ENCODE measurements around the gene DYRK1A. TPM values are rescaled to one million over a fixed set of nuclear protein-coding genes. Genes with fewer than 3 reads are reported as not detected.

Gene DYRK1A
- total RNA-seq, 1 donor from 2014 or later = 68.1 TPM

GRCh38 chr21:37419228-37419906 lies 52.8 kb downstream of the DYRK1A start:
- Mint-ChIP-seq H3K4me3 (no peak overlapping the region), H3K27me3 (ENCODE audit: insufficient read depth) (no peaks in the 10 kb centered on the region), H3K4me1 (ENCODE audit: low read depth) (peaks cover 55% of the 10 kb centered on the region), H3K27ac (peak overlapping the region; percentile 59), H3K9me3 (no peaks in the 10 kb centered on the region), H3K36me3 (ENCODE audit: low read depth) (peaks cover 15% of the 10 kb centered on the region)
- intact Hi-C loops (cut with micrococcal nuclease) = no loop called here
- DNase-seq (ENCODE audit: low spot score) = no peak

GRCh38 chr21:37421306-37421705 lies 54.7 kb downstream of the DYRK1A start:
- DNase-seq (ENCODE audit: low spot score) = no peak
- H3K9me3 Mint-ChIP-seq = no peaks in the 10 kb centered on the region
- no peak overlapping the region for H3K27ac Mint-ChIP-seq
- H3K4me3 Mint-ChIP-seq = no peak overlapping the region
- no peaks in the 10 kb centered on the region for H3K27me3 Mint-ChIP-seq (ENCODE audit: insufficient read depth)
- peaks cover 24% of the 10 kb centered on the region for H3K36me3 Mint-ChIP-seq (ENCODE audit: low read depth)
- peaks cover 42% of the 10 kb centered on the region for H3K4me1 Mint-ChIP-seq (ENCODE audit: low read depth)
- intact Hi-C loops (cut with micrococcal nuclease) = no loop called here

- Mint-ChIP-seq H3K27ac (peak overlapping the region; percentile 33), H3K36me3 (ENCODE audit: low read depth) (peaks cover 24% of the 10 kb centered on the region), H3K4me3 (no peak overlapping the region), H3K4me1 (ENCODE audit: low read depth) (peaks cover 41% of the 10 kb centered on the region), H3K9me3 (no peaks in the 10 kb centered on the region), H3K27me3 (ENCODE audit: insufficient read depth) (no peaks in the 10 kb centered on the region)
- DNase-seq (ENCODE audit: low spot score) = no peak
- intact Hi-C loops (cut with micrococcal nuclease) = no loop called here
Observed at GRCh38 chr21:37422382-37422781, 55.8 kb downstream of the DYRK1A start.

- no peaks in the 10 kb centered on the region for H3K9me3 Mint-ChIP-seq
Observed at GRCh38 chr21:37423103-37423502, 56.5 kb downstream of the DYRK1A start.

GRCh38 chr21:37424396-37424795 lies 57.8 kb downstream of the DYRK1A start:
- Mint-ChIP-seq H3K4me3 (no peak overlapping the region), H3K27ac (no peak overlapping the region), H3K36me3 (ENCODE audit: low read depth) (peaks cover 30% of the 10 kb centered on the region), H3K9me3 (no peaks in the 10 kb centered on the region), H3K4me1 (ENCODE audit: low read depth) (peaks cover 31% of the 10 kb centered on the region), H3K27me3 (ENCODE audit: insufficient read depth) (no peaks in the 10 kb centered on the region)
- intact Hi-C loops (cut with micrococcal nuclease) = no loop called here
- no peak for DNase-seq (ENCODE audit: low spot score)

More at GRCh38 chr21:37423103-37423502, 56.5 kb downstream of the DYRK1A start:
- DNase-seq (ENCODE audit: low spot score) = no peak
- Mint-ChIP-seq H3K4me1 (ENCODE audit: low read depth) (peaks cover 38% of the 10 kb centered on the region), H3K4me3 (no peak overlapping the region), H3K27me3 (ENCODE audit: insufficient read depth) (no peaks in the 10 kb centered on the region), H3K27ac (no peak overlapping the region), H3K36me3 (ENCODE audit: low read depth) (peaks cover 25% of the 10 kb centered on the region)
- intact Hi-C loops (cut with micrococcal nuclease) = no loop called here

- Mint-ChIP-seq H3K36me3 (ENCODE audit: low read depth) (peaks cover 29% of the 10 kb centered on the region), H3K4me1 (ENCODE audit: low read depth) (peaks cover 28% of the 10 kb centered on the region), H3K27me3 (ENCODE audit: insufficient read depth) (no peaks in the 10 kb centered on the region), H3K27ac (no peak overlapping the region), H3K9me3 (no peaks in the 10 kb centered on the region), H3K4me3 (no peak overlapping the region)
- intact Hi-C loops (cut with micrococcal nuclease) = no loop called here
- no peak for DNase-seq (ENCODE audit: low spot score)
Observed at GRCh38 chr21:37425001-37425400, 58.4 kb downstream of the DYRK1A start.

- Mint-ChIP-seq H3K9me3 (no peaks in the 10 kb centered on the region), H3K27me3 (ENCODE audit: insufficient read depth) (no peaks in the 10 kb centered on the region), H3K36me3 (ENCODE audit: low read depth) (peaks cover 28% of the 10 kb centered on the region), H3K4me1 (ENCODE audit: low read depth) (peaks cover 28% of the 10 kb centered on the region), H3K27ac (no peak overlapping the region), H3K4me3 (no peak overlapping the region)
- DNase-seq (ENCODE audit: low spot score) = no peak
- intact Hi-C loops (cut with micrococcal nuclease) = no loop called here
Observed at GRCh38 chr21:37425684-37426083, 59.1 kb downstream of the DYRK1A start.

- Mint-ChIP-seq H3K4me1 (ENCODE audit: low read depth) (peaks cover 33% of the 10 kb centered on the region), H3K4me3 (no peak overlapping the region), H3K27me3 (ENCODE audit: insufficient read depth) (no peaks in the 10 kb centered on the region), H3K36me3 (ENCODE audit: low read depth) (peaks cover 32% of the 10 kb centered on the region), H3K27ac (no peak overlapping the region), H3K9me3 (no peaks in the 10 kb centered on the region)
- no peak for DNase-seq (ENCODE audit: low spot score)
- intact Hi-C loops (cut with micrococcal nuclease) = no loop called here
Observed at GRCh38 chr21:37427221-37427620, 60.6 kb downstream of the DYRK1A start.

- Mint-ChIP-seq H3K4me1 (ENCODE audit: low read depth) (peaks cover 45% of the 10 kb centered on the region), H3K9me3 (no peaks in the 10 kb centered on the region), H3K27ac (no peak overlapping the region), H3K36me3 (ENCODE audit: low read depth) (peaks cover 31% of the 10 kb centered on the region), H3K4me3 (no peak overlapping the region), H3K27me3 (ENCODE audit: insufficient read depth) (no peaks in the 10 kb centered on the region)
- DNase-seq (ENCODE audit: low spot score) = no peak
- intact Hi-C loops (cut with micrococcal nuclease) = no loop called here
Observed at GRCh38 chr21:37429356-37429755, 62.8 kb downstream of the DYRK1A start.

GRCh38 chr21:37430184-37430821 lies 63.7 kb downstream of the DYRK1A start:
- Mint-ChIP-seq H3K27ac (no peak overlapping the region), H3K4me1 (ENCODE audit: low read depth) (peaks cover 45% of the 10 kb centered on the region), H3K4me3 (no peak overlapping the region), H3K9me3 (no peaks in the 10 kb centered on the region), H3K27me3 (ENCODE audit: insufficient read depth) (no peaks in the 10 kb centered on the region), H3K36me3 (ENCODE audit: low read depth) (peaks cover 31% of the 10 kb centered on the region)
- intact Hi-C loops (cut with micrococcal nuclease) = no loop called here
- DNase-seq (ENCODE audit: low spot score) = no peak

GRCh38 chr21:37431243-37431642 lies 64.7 kb downstream of the DYRK1A start:
- DNase-seq (ENCODE audit: low spot score) = no peak
- H3K27me3 Mint-ChIP-seq (ENCODE audit: insufficient read depth) = no peaks in the 10 kb centered on the region
- intact Hi-C loops (cut with micrococcal nuclease) = no loop called here
- peaks cover 23% of the 10 kb centered on the region for H3K36me3 Mint-ChIP-seq (ENCODE audit: low read depth)
- H3K4me1 Mint-ChIP-seq (ENCODE audit: low read depth) = peaks cover 38% of the 10 kb centered on the region
- H3K27ac Mint-ChIP-seq = no peak overlapping the region
- no peaks in the 10 kb centered on the region for H3K9me3 Mint-ChIP-seq
- no peak overlapping the region for H3K4me3 Mint-ChIP-seq

- no peak for DNase-seq (ENCODE audit: low spot score)
- Mint-ChIP-seq H3K4me1 (ENCODE audit: low read depth) (peaks cover 43% of the 10 kb centered on the region), H3K27me3 (ENCODE audit: insufficient read depth) (no peaks in the 10 kb centered on the region), H3K9me3 (no peaks in the 10 kb centered on the region), H3K27ac (no peak overlapping the region), H3K4me3 (no peak overlapping the region), H3K36me3 (ENCODE audit: low read depth) (peaks cover 22% of the 10 kb centered on the region)
- intact Hi-C loops (cut with micrococcal nuclease) = no loop called here
Observed at GRCh38 chr21:37432710-37433455, 66.3 kb downstream of the DYRK1A start.

- no peak for DNase-seq (ENCODE audit: low spot score)
- intact Hi-C loops (cut with micrococcal nuclease) = no loop called here
- Mint-ChIP-seq H3K27me3 (ENCODE audit: insufficient read depth) (no peaks in the 10 kb centered on the region), H3K4me1 (ENCODE audit: low read depth) (peaks cover 44% of the 10 kb centered on the region), H3K36me3 (ENCODE audit: low read depth) (peaks cover 19% of the 10 kb centered on the region), H3K9me3 (no peaks in the 10 kb centered on the region), H3K4me3 (no peak overlapping the region), H3K27ac (no peak overlapping the region)
Observed at GRCh38 chr21:37433456-37433840, 66.9 kb downstream of the DYRK1A start.
